Peyer's patch (tissue), 4 donors: ENCODE measurements around the gene VCAM1. TPM values are rescaled to one million over a fixed set of nuclear protein-coding genes. Genes with fewer than 3 reads are reported as not detected.

ENCODE experiments used
- DNase-seq, 3 donors: peaks; one replicate each; pipeline ENCODE4 v3.0.0-alpha.2; 2017 to 2019
- H3K27ac ChIP-seq, 4 donors: fragments of 200-600 bp; sonication (generic); one replicate each; pipeline ENCODE4 v1.5.1; 2016 to 2019
- H3K27me3 ChIP-seq, 2 donors: fragments of 200-600 bp; sonication (generic); one replicate each; pipeline ENCODE4 v1.5.1; 2019
- H3K36me3 ChIP-seq, 3 donors: fragments of 200-600 bp; sonication (generic); one replicate each; pipeline ENCODE4 v1.5.1; 2016 to 2019
- H3K4me1 ChIP-seq, 4 donors: fragments of 200-600 bp; sonication (generic); one replicate each; pipeline ENCODE4 v1.5.1; 2016 to 2019
- H3K4me3 ChIP-seq, 4 donors: fragments of 200-600 bp; sonication (generic); 1 replicate in 3 of 4; 2 replicates in 1 of 4; pipeline ENCODE4 v1.5.1; 2016 to 2019; ENCODE audit warnings: mild to moderate bottlenecking in 1 of 4
- H3K9me3 ChIP-seq, 4 donors: fragments of 200-600 bp; sonication (generic); one replicate each; pipeline ENCODE4 v1.5.1; 2016 to 2019; ENCODE audit warnings: mild to moderate bottlenecking in 1 of 4
- CTCF ChIP-seq, 6 experiments: fragments of 450-650 bp in 4 of 6; fragments of 200-600 bp in 2 of 6; sonication (generic) in 1 of 6; IDR thresholded peaks; one replicate each; pipeline ENCODE4 v1.5.1; 2017 to 2019; ENCODE audit warnings: antibody characterized with exemption in 6 of 6, mild to moderate bottlenecking in 3 of 6, moderate library complexity in 1 of 6
- POLR2A ChIP-seq, 2 donors: fragments of 450-650 bp; IDR thresholded peaks; one replicate each; pipeline ENCODE4 v1.5.1; 2017; ENCODE audit warnings: antibody characterized with exemption in 2 of 2, mild to moderate bottlenecking in 2 of 2, moderate library complexity in 2 of 2
- total RNA-seq, 4 donors: library from RNA; depleted of rRNA; stranded (reverse); fragments of >200 nt; gene quantifications; one replicate each; pipeline ENCODE4 v1.1.0, GENCODE V29; 2016

VCAM1 gene
- total RNA-seq, 4 donors from 2014 or later, result 0.88 to 9.1 (median 2.7) TPM

GRCh38 chr1:100700586-100700985, 19.0 kb upstream of the VCAM1 start:
- Histone ChIP-seq H3K27ac (no peak overlapping the region), H3K27me3 (no peaks in the 10 kb centered on the region), H3K36me3 (no peaks in the 10 kb centered on the region), H3K9me3 (no peaks in the 10 kb centered on the region), H3K4me3 (no peak overlapping the region), H3K4me1 (no peaks in the 10 kb centered on the region)
- DNase-seq, result no peak
- TF ChIP-seq POLR2A (IDR thresholded peaks at IDR 0.05), result no peak
- TF ChIP-seq CTCF (IDR thresholded peaks at IDR 0.05), result no peak

- TF ChIP-seq CTCF (IDR thresholded peaks at IDR 0.05), result no peak
- no peak for TF ChIP-seq POLR2A (IDR thresholded peaks at IDR 0.05)
- Histone ChIP-seq H3K9me3 (no peaks in the 10 kb centered on the region), H3K4me1 (no peaks in the 10 kb centered on the region), H3K27me3 (no peaks in the 10 kb centered on the region), H3K27ac (no peak overlapping the region), H3K4me3 (no peak overlapping the region), H3K36me3 (no peaks in the 10 kb centered on the region)
- DNase-seq, result no peak
Observed at GRCh38 chr1:100703052-100703451, 16.5 kb upstream of the VCAM1 start.

- no peaks in the 10 kb centered on the region for H3K4me1 ChIP-seq
- no peak for DNase-seq
- H3K36me3 ChIP-seq, result no peaks in the 10 kb centered on the region
Observed at GRCh38 chr1:100703716-100704115, 15.8 kb upstream of the VCAM1 start.

GRCh38 chr1:100704473-100704872, 15.1 kb upstream of the VCAM1 start:
- no peaks in the 10 kb centered on the region for H3K9me3 ChIP-seq
- H3K27me3 ChIP-seq, result no peaks in the 10 kb centered on the region
- H3K36me3 ChIP-seq, result no peaks in the 10 kb centered on the region
- no peak overlapping the region for H3K27ac ChIP-seq
- TF ChIP-seq POLR2A (IDR thresholded peaks at IDR 0.05) (no peak), CTCF (IDR thresholded peaks at IDR 0.05) (no peak)
- no peak overlapping the region for H3K4me3 ChIP-seq
- DNase-seq, result no peak
- H3K4me1 ChIP-seq, result no peaks in the 10 kb centered on the region

More at GRCh38 chr1:100703716-100704115, 15.8 kb upstream of the VCAM1 start:
- Histone ChIP-seq H3K4me3 (no peak overlapping the region), H3K27ac (no peak overlapping the region), H3K9me3 (no peaks in the 10 kb centered on the region), H3K27me3 (no peaks in the 10 kb centered on the region)
- TF ChIP-seq POLR2A (IDR thresholded peaks at IDR 0.05), result no peak
- no peak for TF ChIP-seq CTCF (IDR thresholded peaks at IDR 0.05)

GRCh38 chr1:100706296-100706695, 13.2 kb upstream of the VCAM1 start:
- Histone ChIP-seq H3K27ac (no peak overlapping the region), H3K9me3 (no peaks in the 10 kb centered on the region), H3K36me3 (no peaks in the 10 kb centered on the region), H3K4me3 (no peak overlapping the region), H3K4me1 (no peaks in the 10 kb centered on the region), H3K27me3 (no peaks in the 10 kb centered on the region)
- no peak for DNase-seq
- TF ChIP-seq POLR2A (IDR thresholded peaks at IDR 0.05) (no peak), CTCF (IDR thresholded peaks at IDR 0.05) (no peak)

GRCh38 chr1:100706856-100707255, 12.7 kb upstream of the VCAM1 start:
- H3K27me3 ChIP-seq, result no peaks in the 10 kb centered on the region
- TF ChIP-seq POLR2A (IDR thresholded peaks at IDR 0.05) (no peak), CTCF (IDR thresholded peaks at IDR 0.05) (no peak)
- no peak overlapping the region for H3K27ac ChIP-seq
- H3K4me1 ChIP-seq, result no peaks in the 10 kb centered on the region
- no peaks in the 10 kb centered on the region for H3K9me3 ChIP-seq
- no peaks in the 10 kb centered on the region for H3K36me3 ChIP-seq
- DNase-seq, result no peak
- H3K4me3 ChIP-seq, result no peak overlapping the region
